ENCODE measurements around the gene FAM241B. TPM values are rescaled to one million over a fixed set of nuclear protein-coding genes. Genes with fewer than 3 reads are reported as not detected.

The FAM241B gene
- total RNA-seq, 6 experiments from 2014 or later = 0.20 to 0.43 (median 0.30) TPM; not detected in 2

GRCh38 chr10:69647126-69647525 is 17.1 kb downstream of the FAM241B start:
- no peaks in the 10 kb centered on the region; the same call in 1 of the 2 replicates for H3K4me1 Mint-ChIP-seq (ENCODE audit: low read depth)
- no peak for TF ChIP-seq CTCF (IDR thresholded peaks at IDR 0.05)
- no peak overlapping the region for H3K27ac Mint-ChIP-seq
- no peaks in the 10 kb centered on the region for H3K36me3 Mint-ChIP-seq (ENCODE audit: low read depth)
- H3K27me3 Mint-ChIP-seq (ENCODE audit: insufficient read depth) = peaks cover 48% of the 10 kb centered on the region
- no peaks in the 10 kb centered on the region for H3K9me3 Mint-ChIP-seq
- DNase-seq = no peak
- H3K4me3 Mint-ChIP-seq = no peak overlapping the region

- Mint-ChIP-seq H3K27me3 (ENCODE audit: insufficient read depth) (peaks cover 45% of the 10 kb centered on the region), H3K9me3 (no peaks in the 10 kb centered on the region), H3K4me1 (ENCODE audit: low read depth) (no peaks in the 10 kb centered on the region; the same call in 1 of the 2 replicates), H3K27ac (no peak overlapping the region), H3K36me3 (ENCODE audit: low read depth) (no peaks in the 10 kb centered on the region), H3K4me3 (no peak overlapping the region)
- DNase-seq = no peak
- TF ChIP-seq CTCF (IDR thresholded peaks at IDR 0.05) = no peak
Measured at GRCh38 chr10:69647819-69648218, 17.8 kb downstream of the FAM241B start.

GRCh38 chr10:69648461-69648860 is 18.4 kb downstream of the FAM241B start:
- TF ChIP-seq CTCF (IDR thresholded peaks at IDR 0.05) = no peak
- no peaks in the 10 kb centered on the region for H3K36me3 Mint-ChIP-seq (ENCODE audit: low read depth)

GRCh38 chr10:69649786-69650550 is 19.9 kb downstream of the FAM241B start:
- TF ChIP-seq CTCF (IDR thresholded peaks at IDR 0.05) = peak; percentile 33; the same call in 1 of the 2 replicates
- Mint-ChIP-seq H3K27me3 (ENCODE audit: insufficient read depth) (peaks cover 52% of the 10 kb centered on the region), H3K36me3 (ENCODE audit: low read depth) (no peaks in the 10 kb centered on the region), H3K4me1 (ENCODE audit: low read depth) (no peaks in the 10 kb centered on the region), H3K27ac (no peak overlapping the region), H3K9me3 (no peaks in the 10 kb centered on the region), H3K4me3 (no peak overlapping the region)
- no peak for DNase-seq

More at GRCh38 chr10:69648461-69648860, 18.4 kb downstream of the FAM241B start:
- no peaks in the 10 kb centered on the region for H3K9me3 Mint-ChIP-seq
- DNase-seq = no peak
- no peak overlapping the region for H3K4me3 Mint-ChIP-seq
- H3K27ac Mint-ChIP-seq = no peak overlapping the region
- no peaks in the 10 kb centered on the region; the same call in 1 of the 2 replicates for H3K4me1 Mint-ChIP-seq (ENCODE audit: low read depth)
- peaks cover 45% of the 10 kb centered on the region for H3K27me3 Mint-ChIP-seq (ENCODE audit: insufficient read depth)

GRCh38 chr10:69650589-69651261 is 20.7 kb downstream of the FAM241B start:
- no peak for TF ChIP-seq CTCF (IDR thresholded peaks at IDR 0.05)
- no peaks in the 10 kb centered on the region for H3K4me1 Mint-ChIP-seq (ENCODE audit: low read depth)

More at GRCh38 chr10:69650589-69651261, 20.7 kb downstream of the FAM241B start:
- Mint-ChIP-seq H3K4me3 (no peak overlapping the region), H3K27me3 (ENCODE audit: insufficient read depth) (peaks cover 57% of the 10 kb centered on the region), H3K36me3 (ENCODE audit: low read depth) (no peaks in the 10 kb centered on the region), H3K27ac (no peak overlapping the region), H3K9me3 (no peaks in the 10 kb centered on the region)
- no peak for DNase-seq
